CD4-positive, alpha-beta T cell (primary cell): ENCODE measurements around the gene EPOP. TPM values are rescaled to one million over a fixed set of nuclear protein-coding genes. Genes with fewer than 3 reads are reported as not detected.
A peak's percentile ranks its signal among the peaks of the same experiment; 100 is the strongest.

Experiments
- ATAC-seq: fragments of 200-7000 bp; cut with Tn5 transposase; one replicate; pipeline ENCODE4 v1.10.0; 2022; ENCODE audit warnings: mild to moderate bottlenecking; ENCODE audit not compliant: poor library complexity
- CTCF ChIA-PET: fragments of 350-600 bp; sonication (Branson Sonifier 250); formaldehyde crosslinking; loops from one replicate; lab custom pipeline; 2021; ENCODE audit warnings: antibody characterized with exemption, inconsistent platforms; lab: Charles Lee
- POLR2A ChIA-PET: fragments of 350-600 bp; sonication (Branson Sonifier 250); formaldehyde crosslinking; loops from one replicate; lab custom pipeline; 2021; ENCODE audit warnings: antibody characterized with exemption, inconsistent platforms; lab: Charles Lee
- DNase-seq, 14 experiments: peaks; one replicate each; pipeline ENCODE4 v3.0.0-alpha.2; 2013 to 2020; ENCODE audit warnings: mixed read lengths in 2 of 14
- H3K27ac ChIP-seq, 2 donors: one replicate each; pipeline versions ENCODE4 v1.5.1 to v1.7.0; 2013; ENCODE audit warnings: low read length in 2 of 2, low read depth in 1 of 2, mild to moderate bottlenecking in 1 of 2
- H3K27me3 ChIP-seq, 2 experiments: 1 replicate in 1 of 2; 2 replicates in 1 of 2; pipeline versions ENCODE4 v1.6.1 to v1.7.0; 2013; ENCODE audit warnings: low read length in 2 of 2, control low read depth in 1 of 2, mild to moderate bottlenecking in 1 of 2, moderate library complexity in 1 of 2; ENCODE audit not compliant: insufficient read depth in 2 of 2, control insufficient read depth in 1 of 2
- H3K36me3 ChIP-seq: one replicate; pipeline ENCODE4 v1.6.1; 2013; ENCODE audit warnings: low read length, control low read depth; ENCODE audit not compliant: insufficient read depth
- H3K4me1 ChIP-seq: one replicate; pipeline ENCODE4 v1.6.1; 2013; ENCODE audit warnings: low read length, control low read depth; ENCODE audit not compliant: insufficient read depth
- H3K4me3 ChIP-seq: one replicate; pipeline ENCODE4 v1.5.1; 2013; ENCODE audit warnings: mild to moderate bottlenecking, low read length, moderate library complexity
- H3K9me3 ChIP-seq, 2 experiments: 1 replicate in 1 of 2; 2 replicates in 1 of 2; pipeline versions ENCODE4 v1.6.1 to v1.7.0; 2013; ENCODE audit warnings: low read length in 2 of 2, mild to moderate bottlenecking in 2 of 2, control low read depth in 1 of 2, moderate library complexity in 1 of 2; ENCODE audit not compliant: control insufficient read depth in 1 of 2, insufficient read depth in 1 of 2
- H3K27ac Mint-ChIP-seq: one replicate; pipeline ENCODE4 v1.8.0; 2020; ENCODE audit warnings: mixed read lengths
- H3K27me3 Mint-ChIP-seq: one replicate; pipeline ENCODE4 v1.8.0; 2021; ENCODE audit warnings: mixed read lengths
- H3K36me3 Mint-ChIP-seq: one replicate; pipeline ENCODE4 v1.8.0; 2021; ENCODE audit warnings: low read depth, mixed read lengths
- H3K4me1 Mint-ChIP-seq: one replicate; pipeline ENCODE4 v1.8.0; 2021; ENCODE audit warnings: low read depth, mixed read lengths
- H3K4me3 Mint-ChIP-seq: one replicate; pipeline ENCODE4 v1.8.0; 2020; ENCODE audit warnings: mild to moderate bottlenecking, mixed read lengths
- H3K9me3 Mint-ChIP-seq: one replicate; pipeline ENCODE4 v1.8.0; 2020; ENCODE audit warnings: mixed read lengths
- intact Hi-C, 2 experiments: fragments of 100-400 bp; cut with DNase I in 1 of 2; cut with micrococcal nuclease in 1 of 2; formaldehyde crosslinking; loops; one replicate each; pipeline versions ENCODE4 v1.15.1 to v1.9.0; 2023 to 2025; cut with DNase I, micrococcal nuclease
- total RNA-seq, 174 experiments: library from RNA in 2 of 174; stranded (reverse) in 2 of 174; gene quantifications; one replicate each; pipeline ENCODE4 v1.2.3 and lab custom pipeline; 2021 to 2026
- TF ChIP-seq, protein P1 (sequence below): fragments of 200-600 bp; IDR thresholded peaks from one replicate; pipeline ENCODE4 v1.8.0; 2022; ENCODE audit warnings: antibody characterized with exemption, mild to moderate bottlenecking

The EPOP gene
- total RNA-seq, 2 experiments from 2014 or later, result 0.16 to 0.34 TPM

DNA sequence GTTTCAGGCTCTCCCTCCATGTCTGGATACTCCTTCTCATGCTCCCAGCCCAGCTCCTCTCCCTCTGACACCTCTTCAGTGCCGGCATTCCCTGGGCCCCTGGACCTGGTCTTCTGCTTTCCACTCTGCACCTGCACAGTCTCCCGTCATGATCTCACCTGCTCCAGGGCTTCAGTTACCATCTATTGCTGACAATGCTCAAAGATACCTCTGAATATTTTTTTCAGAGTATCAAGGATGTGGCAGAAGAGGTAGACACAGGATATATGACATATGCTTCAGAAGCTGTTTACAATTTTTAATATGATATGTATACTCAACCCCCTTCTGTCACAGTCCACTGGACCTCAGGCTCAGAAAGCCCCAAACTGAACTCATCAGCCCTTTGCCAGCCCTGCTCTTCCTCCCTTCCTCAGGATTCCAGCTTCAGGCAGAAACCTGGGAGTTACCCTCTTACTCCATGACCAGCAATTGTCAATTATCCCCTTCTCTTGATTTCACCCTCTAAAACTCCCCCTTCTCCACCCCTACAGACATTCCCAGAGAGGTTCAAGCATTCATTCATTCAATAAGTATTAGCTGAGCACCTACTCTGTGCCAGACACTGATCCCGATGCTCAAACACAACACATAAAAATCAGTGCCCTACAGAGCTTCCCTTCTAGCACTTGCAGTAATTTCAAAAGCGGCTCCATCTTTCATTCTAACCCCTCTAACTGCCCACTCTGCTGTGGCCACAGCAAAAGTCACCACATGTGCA is 22.5 kb upstream of the EPOP start:
- Mint-ChIP-seq H3K4me1 (peaks cover 25% of the 10 kb centered on the region), H3K4me3 (peak overlapping the region; percentile 30), H3K27ac (peak overlapping the region; percentile 73), H3K36me3 (peaks cover 7% of the 10 kb centered on the region), H3K9me3 (no peaks in the 10 kb centered on the region), H3K27me3 (no peaks in the 10 kb centered on the region)
- Histone ChIP-seq H3K4me1 (peaks cover 37% of the 10 kb centered on the region), H3K4me3 (no peak overlapping the region), H3K27ac (no peak overlapping the region), H3K9me3 (no peaks in the 10 kb centered on the region), H3K27me3 (no peaks in the 10 kb centered on the region), H3K36me3 (no peaks in the 10 kb centered on the region)
- ChIA-PET POLR2A (interaction anchor here (1.4 kb wide), 1 partner anchor 31 kb away, joined by 8 read pairs; no protein-coding TSS in a partner anchor), CTCF (no interaction called here)
- ATAC-seq, result peak; percentile 17
- TF ChIP-seq, protein P1, sequence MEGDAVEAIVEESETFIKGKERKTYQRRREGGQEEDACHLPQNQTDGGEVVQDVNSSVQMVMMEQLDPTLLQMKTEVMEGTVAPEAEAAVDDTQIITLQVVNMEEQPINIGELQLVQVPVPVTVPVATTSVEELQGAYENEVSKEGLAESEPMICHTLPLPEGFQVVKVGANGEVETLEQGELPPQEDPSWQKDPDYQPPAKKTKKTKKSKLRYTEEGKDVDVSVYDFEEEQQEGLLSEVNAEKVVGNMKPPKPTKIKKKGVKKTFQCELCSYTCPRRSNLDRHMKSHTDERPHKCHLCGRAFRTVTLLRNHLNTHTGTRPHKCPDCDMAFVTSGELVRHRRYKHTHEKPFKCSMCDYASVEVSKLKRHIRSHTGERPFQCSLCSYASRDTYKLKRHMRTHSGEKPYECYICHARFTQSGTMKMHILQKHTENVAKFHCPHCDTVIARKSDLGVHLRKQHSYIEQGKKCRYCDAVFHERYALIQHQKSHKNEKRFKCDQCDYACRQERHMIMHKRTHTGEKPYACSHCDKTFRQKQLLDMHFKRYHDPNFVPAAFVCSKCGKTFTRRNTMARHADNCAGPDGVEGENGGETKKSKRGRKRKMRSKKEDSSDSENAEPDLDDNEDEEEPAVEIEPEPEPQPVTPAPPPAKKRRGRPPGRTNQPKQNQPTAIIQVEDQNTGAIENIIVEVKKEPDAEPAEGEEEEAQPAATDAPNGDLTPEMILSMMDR, result no peak
- intact Hi-C loops, result loop anchor here in 1 of 2 experiments (5.0 kb wide), 1 partner anchor 35 kb away; the partner anchor contains the start of gene CISD3
- no peak for DNase-seq

DNA sequence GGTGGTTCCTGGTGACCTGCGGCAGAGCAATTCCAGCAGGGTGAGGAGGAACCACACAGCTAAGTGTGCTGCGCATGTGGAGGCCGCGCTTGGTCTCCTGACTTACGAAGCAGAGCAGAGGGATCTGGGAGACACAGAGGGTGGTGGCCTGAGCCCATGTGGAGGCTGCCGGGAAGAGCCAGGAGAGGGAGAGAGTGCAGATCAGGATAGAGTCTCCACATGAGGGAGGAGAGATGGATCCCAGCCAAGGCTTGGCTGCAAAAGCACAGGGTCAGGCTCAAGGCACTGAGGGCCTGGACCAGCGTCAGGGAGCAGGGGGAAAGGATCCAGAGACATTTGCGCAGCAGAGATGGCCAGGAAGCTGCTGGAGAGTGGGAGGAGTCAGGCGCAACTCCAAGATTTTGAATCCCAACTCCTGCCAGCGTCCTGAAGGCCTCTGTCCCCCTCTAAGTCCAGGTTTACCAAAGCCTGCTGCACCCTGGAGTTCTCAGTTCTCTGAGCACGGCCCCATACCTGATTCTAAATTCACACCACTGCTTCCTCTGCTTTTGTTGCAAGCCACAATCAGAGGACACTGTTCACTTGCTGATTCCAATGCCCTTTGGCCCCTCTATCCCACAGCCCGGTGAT is 19.1 kb upstream of the EPOP start:
- H3K27ac ChIP-seq, result no peak overlapping the region
- Mint-ChIP-seq H3K36me3 (no peaks in the 10 kb centered on the region), H3K27me3 (no peaks in the 10 kb centered on the region), H3K4me1 (peaks cover 16% of the 10 kb centered on the region), H3K4me3 (no peak overlapping the region), H3K27ac (no peak overlapping the region), H3K9me3 (no peaks in the 10 kb centered on the region)
- peaks cover 18% of the 10 kb centered on the region for H3K4me1 ChIP-seq
- ChIA-PET CTCF (no interaction called here), POLR2A (interaction anchor here (2.7 kb wide), 1 partner anchor 11 kb away, joined by 7 read pairs; the partner anchor contains the start of gene MLLT6)
- no peaks in the 10 kb centered on the region for H3K9me3 ChIP-seq
- H3K4me3 ChIP-seq, result no peak overlapping the region
- TF ChIP-seq, protein P1, result no peak
- no peaks in the 10 kb centered on the region for H3K27me3 ChIP-seq
- ATAC-seq (no peak), DNase-seq (no peak)
- intact Hi-C loops, result no loop called here
- no peaks in the 10 kb centered on the region for H3K36me3 ChIP-seq

DNA sequence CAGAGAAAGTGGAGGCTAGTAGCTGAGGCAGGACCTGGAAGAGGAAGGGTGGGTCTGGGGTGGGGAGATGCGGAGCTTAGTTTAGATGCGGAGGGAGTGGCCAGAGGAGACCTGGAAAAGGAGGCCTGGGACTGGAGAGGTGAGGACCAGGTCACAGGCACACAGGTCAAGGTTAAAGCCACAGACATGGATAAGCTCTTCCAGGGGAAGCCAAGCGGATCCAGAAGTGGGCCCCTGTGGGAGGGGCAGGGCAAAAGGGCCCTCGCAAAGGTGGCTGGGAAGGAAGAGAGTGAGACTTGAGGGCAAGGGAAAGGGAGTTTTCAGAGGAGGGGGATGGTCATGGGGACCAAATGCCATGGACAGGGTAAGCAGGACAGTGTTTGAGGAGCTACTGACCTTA is 16.4 kb upstream of the EPOP start:
- Mint-ChIP-seq H3K27ac (no peak overlapping the region), H3K9me3 (no peaks in the 10 kb centered on the region), H3K4me3 (no peak overlapping the region), H3K27me3 (no peaks in the 10 kb centered on the region), H3K36me3 (no peaks in the 10 kb centered on the region), H3K4me1 (no peaks in the 10 kb centered on the region)
- intact Hi-C loops, result no loop called here
- ChIA-PET CTCF (no interaction called here), POLR2A (interaction anchor here (1.7 kb wide), 1 partner anchor 11 kb away, joined by 4 read pairs; no protein-coding TSS in a partner anchor)
- H3K27ac ChIP-seq, result no peak overlapping the region
- DNase-seq, result no peak
- H3K36me3 ChIP-seq, result no peaks in the 10 kb centered on the region
- H3K4me3 ChIP-seq, result no peak overlapping the region
- TF ChIP-seq, protein P1, result no peak
- no peaks in the 10 kb centered on the region for H3K27me3 ChIP-seq
- H3K9me3 ChIP-seq, result no peaks in the 10 kb centered on the region
- ATAC-seq, result no peak
- H3K4me1 ChIP-seq, result peaks cover 4% of the 10 kb centered on the region
